GM23248 (cell line): ENCODE measurements around the gene RAB27B. TPM values are rescaled to one million over a fixed set of nuclear protein-coding genes. Genes with fewer than 3 reads are reported as not detected.

Experiments used
- DNase-seq: peaks from one replicate; pipeline ENCODE4 v3.0.0-alpha.2; 2015
- H2AFZ ChIP-seq: fragments of 200-600 bp; sonication (generic); 2 replicates; pipeline ENCODE4 v1.6.1; 2016; ENCODE audit warnings: antibody characterized with exemption
- H3F3A ChIP-seq: fragments of 200-600 bp; sonication (generic); 2 replicates; pipeline ENCODE4 v1.6.1; 2016; ENCODE audit warnings: mild to moderate bottlenecking, antibody characterized with exemption, mixed run types; ENCODE audit not compliant: insufficient read depth
- H3K27ac ChIP-seq: fragments of 200-600 bp; sonication (generic); 2 replicates; pipeline ENCODE4 v1.5.1; 2016; ENCODE audit warnings: mild to moderate bottlenecking
- H3K27me3 ChIP-seq: fragments of 200-600 bp; sonication (generic); replicated peaks from 2 replicates; pipeline ENCODE4 v1.6.1; 2016; ENCODE audit warnings: mild to moderate bottlenecking; ENCODE audit not compliant: insufficient read depth
- H3K36me3 ChIP-seq: fragments of 200-600 bp; sonication (generic); 2 replicates; pipeline ENCODE4 v1.6.1; 2016; ENCODE audit warnings: low read depth, mild to moderate bottlenecking
- H3K4me1 ChIP-seq: fragments of 200-600 bp; sonication (generic); 2 replicates; pipeline ENCODE4 v1.6.1; 2016; ENCODE audit warnings: mild to moderate bottlenecking; ENCODE audit not compliant: insufficient read depth
- H3K4me2 ChIP-seq: fragments of 200-600 bp; sonication (generic); one replicate; pipeline ENCODE4 v1.6.1; 2016; ENCODE audit warnings: mild to moderate bottlenecking; ENCODE audit not compliant: unreplicated experiment
- H3K4me3 ChIP-seq: fragments of 200-600 bp; sonication (generic); 2 replicates; pipeline ENCODE4 v1.5.1; 2016; ENCODE audit warnings: mild to moderate bottlenecking
- H3K79me2 ChIP-seq: fragments of 200-600 bp; sonication (generic); 2 replicates; pipeline ENCODE4 v1.6.1; 2016; ENCODE audit warnings: mild to moderate bottlenecking; ENCODE audit not compliant: insufficient read depth
- H3K9ac ChIP-seq: fragments of 200-600 bp; sonication (generic); 2 replicates; pipeline ENCODE4 v1.6.1; 2016; ENCODE audit warnings: mild to moderate bottlenecking
- H3K9me2 ChIP-seq: fragments of 200-600 bp; sonication (generic); 2 replicates; pipeline ENCODE4 v1.6.1; 2016; ENCODE audit warnings: mixed run types, mild to moderate bottlenecking, moderate library complexity; ENCODE audit not compliant: insufficient read depth
- H3K9me3 ChIP-seq: fragments of 200-600 bp; sonication (generic); one replicate; pipeline ENCODE4 v1.6.1; 2017; ENCODE audit warnings: low read depth
- H4K20me1 ChIP-seq: fragments of 200-600 bp; sonication (generic); 2 replicates; pipeline ENCODE4 v1.6.0; 2016; ENCODE audit not compliant: insufficient read depth
- EZH2 ChIP-seq: fragments of 200-600 bp; sonication (generic); IDR thresholded peaks from 2 replicates; pipeline ENCODE4 v1.6.1; 2018; ENCODE audit warnings: antibody characterized with exemption, mild to moderate bottlenecking; ENCODE audit not compliant: insufficient read depth, poor library complexity, severe bottlenecking
- EZH2phosphoT487 ChIP-seq: fragments of 200-600 bp; sonication (generic); IDR thresholded peaks from 2 replicates; pipeline ENCODE4 v1.6.1; 2018; ENCODE audit warnings: antibody characterized with exemption, moderate library complexity, mild to moderate bottlenecking, low read depth; ENCODE audit not compliant: insufficient read depth
- WGBS, 2 experiments: methylation state at CpG; one replicate each; pipeline ENCODE4 v1.1.6; 2015 to 2017; ENCODE audit warnings: low lambda C conversion rate in 2 of 2, low coverage in 1 of 2; ENCODE audit errors: missing lambda C conversion rate in 2 of 2; 5-methylcytosine and 5-hydroxymethylcytosine counted together
- in situ Hi-C: fragments of 300-500 bp; cut with MboI; formaldehyde crosslinking; loops from 2 replicates; pipeline ENCODE4 v1.15.0; 2020
- polyA plus RNA-seq: library from polyadenylated mRNA; unstranded; fragments of >200 nt; fragmentation: Nextera tagmentation; extraction: Ambion mirVana; gene quantifications from 2 replicates; pipeline ENCODE4 v1.2.1, GENCODE V29; 2016
- total RNA-seq: library from RNA; depleted of rRNA; stranded (reverse); fragments of >200 nt; shearing (Covaris generic); gene quantifications from 2 replicates; pipeline ENCODE4 v1.2.3, GENCODE V29; 2014

The RAB27B gene
- total and polyA plus RNA-seq, 2 experiments from 2014 or later, result 0.45 to 0.54 TPM

DNA sequence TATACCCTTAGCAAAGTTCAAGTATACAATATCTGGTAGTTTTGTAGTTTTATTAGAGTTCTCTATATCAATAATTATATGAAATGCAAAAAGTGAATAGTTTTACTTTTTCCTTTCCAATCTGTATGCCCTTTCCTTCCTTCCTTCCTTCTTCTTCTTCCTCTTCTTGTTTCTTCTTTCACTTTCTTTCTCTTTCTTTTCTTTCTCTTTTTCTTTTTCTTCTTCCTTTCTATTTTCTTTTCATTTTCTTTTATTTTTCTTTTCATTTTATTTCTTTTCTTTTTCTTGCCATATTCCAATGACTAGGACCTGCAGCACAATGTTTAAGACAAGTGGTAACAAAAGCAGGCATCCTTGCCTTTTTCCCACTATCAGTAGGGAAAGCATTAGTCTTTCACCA, 71.2 kb downstream of the RAB27B start:
- H3K4me2 ChIP-seq, result no peak overlapping the region
- no peaks in the 10 kb centered on the region for H3F3A ChIP-seq
- H3K9me2 ChIP-seq, result no peaks in the 10 kb centered on the region
- H3K27me3 ChIP-seq, result no peaks in the 10 kb centered on the region
- in situ Hi-C loops, result no loop called here
- no peak overlapping the region for H3K27ac ChIP-seq
- H3K4me1 ChIP-seq, result peaks cover 9% of the 10 kb centered on the region; the same call in 1 of the 2 replicates
- no peaks in the 10 kb centered on the region for H3K9me3 ChIP-seq
- H3K36me3 ChIP-seq, result no peaks in the 10 kb centered on the region
- H3K9ac ChIP-seq, result no peak overlapping the region
- no peaks in the 10 kb centered on the region for H4K20me1 ChIP-seq
- TF ChIP-seq EZH2phosphoT487 (no peak), EZH2 (no peak)
- H3K4me3 ChIP-seq, result no peak overlapping the region
- DNase-seq, result no peak
- no peaks in the 10 kb centered on the region for H3K79me2 ChIP-seq
- no peak overlapping the region for H2AFZ ChIP-seq

DNA sequence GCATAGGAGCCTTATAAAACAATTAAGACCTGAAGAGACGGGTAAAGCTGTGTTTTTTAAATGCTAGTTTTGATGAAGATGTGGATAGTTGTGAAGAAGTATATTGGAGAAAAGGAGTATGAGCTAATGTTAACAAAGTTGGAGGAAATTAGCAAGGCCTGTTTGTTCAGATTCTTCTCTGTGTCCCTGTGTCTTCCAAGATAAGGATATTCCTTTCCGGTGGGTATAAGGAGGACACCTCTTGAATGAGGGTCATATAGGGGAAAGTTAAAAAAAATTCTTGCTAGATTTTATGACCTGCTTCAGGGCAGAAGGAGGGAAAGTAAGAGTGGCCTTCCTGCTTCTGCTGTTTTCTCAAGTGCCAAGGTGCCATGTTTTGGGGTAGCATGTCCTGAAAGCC, 72.0 kb downstream of the RAB27B start:
- Histone ChIP-seq H3K9me3 (no peaks in the 10 kb centered on the region), H3K4me1 (peaks cover 9% of the 10 kb centered on the region; the same call in 1 of the 2 replicates), H3K4me3 (no peak overlapping the region), H3K79me2 (no peaks in the 10 kb centered on the region), H3K36me3 (no peaks in the 10 kb centered on the region), H3K27ac (no peak overlapping the region), H3K4me2 (no peak overlapping the region), H3K9me2 (no peaks in the 10 kb centered on the region), H2AFZ (no peak overlapping the region), H3K9ac (no peak overlapping the region), H3F3A (no peaks in the 10 kb centered on the region), H4K20me1 (no peaks in the 10 kb centered on the region), H3K27me3 (no peaks in the 10 kb centered on the region)
- DNase-seq, result no peak
- in situ Hi-C loops, result no loop called here
- 91 to 98% methylated on average over 2 of the region's 2 CpGs for WGBS, 2 experiments
- no peak for TF ChIP-seq EZH2phosphoT487
- TF ChIP-seq EZH2, result no peak

DNA sequence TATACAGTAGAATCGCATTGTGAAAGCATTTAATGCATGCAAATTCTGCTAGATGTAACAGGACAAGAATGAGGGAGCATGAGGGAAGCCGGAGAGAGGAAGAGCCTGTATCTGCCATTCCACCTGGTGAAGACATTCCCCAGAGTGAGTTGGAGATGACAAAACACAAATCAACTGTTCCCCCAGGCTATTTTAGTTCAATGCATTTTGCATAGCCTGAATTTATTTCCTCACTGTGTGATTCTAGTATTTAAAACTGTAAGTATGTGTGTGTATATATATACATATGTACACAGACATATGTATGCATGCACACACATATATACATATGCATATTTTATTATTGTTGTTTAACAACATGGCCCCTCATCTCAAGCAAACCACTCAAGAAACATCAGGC, 76.3 kb downstream of the RAB27B start:
- TF ChIP-seq EZH2phosphoT487 (no peak), EZH2 (no peak)
- Histone ChIP-seq H3F3A (peaks cover 12% of the 10 kb centered on the region; the same call in 1 of the 2 replicates), H3K27me3 (no peaks in the 10 kb centered on the region), H4K20me1 (no peaks in the 10 kb centered on the region), H3K9ac (no peak overlapping the region), H3K27ac (no peak overlapping the region), H3K4me1 (peaks cover 19% of the 10 kb centered on the region; the same call in 1 of the 2 replicates), H2AFZ (no peak overlapping the region), H3K79me2 (no peaks in the 10 kb centered on the region), H3K36me3 (no peaks in the 10 kb centered on the region), H3K9me3 (no peaks in the 10 kb centered on the region), H3K4me3 (no peak overlapping the region), H3K4me2 (no peak overlapping the region), H3K9me2 (no peaks in the 10 kb centered on the region)
- in situ Hi-C loops, result no loop called here
- no peak for DNase-seq
- WGBS, 2 experiments, result 84 to 85% methylated on average over 2 of the region's 2 CpGs

DNA sequence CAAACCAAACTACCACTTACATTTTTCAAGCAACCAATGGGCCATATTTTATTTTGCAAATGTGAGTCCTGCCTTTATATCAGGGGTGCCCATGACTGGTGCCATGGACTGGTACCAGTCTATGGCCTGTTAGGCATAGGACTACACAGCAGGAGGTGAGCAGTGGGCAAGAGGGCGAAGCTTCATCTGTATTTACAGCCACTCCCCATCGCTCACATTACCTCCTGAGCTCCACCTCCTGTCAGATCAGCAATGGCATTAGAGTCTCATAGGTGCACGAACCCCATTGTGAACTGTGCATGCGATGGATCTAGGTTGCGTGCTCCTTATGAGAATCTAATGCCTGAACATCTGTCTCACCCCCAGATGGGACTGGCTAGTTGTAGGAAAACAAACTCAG, 77.4 kb downstream of the RAB27B start:
- in situ Hi-C loops, result no loop called here
- H3K9ac ChIP-seq, result no peak overlapping the region
- H3K4me2 ChIP-seq, result no peak overlapping the region
- no peaks in the 10 kb centered on the region for H3K9me2 ChIP-seq
- no peak overlapping the region for H3K27ac ChIP-seq
- no peak overlapping the region for H3K4me3 ChIP-seq
- no peak overlapping the region for H2AFZ ChIP-seq
- no peaks in the 10 kb centered on the region for H3K79me2 ChIP-seq
- H3F3A ChIP-seq, result peaks cover 12% of the 10 kb centered on the region; the same call in 1 of the 2 replicates
- no peaks in the 10 kb centered on the region for H3K9me3 ChIP-seq
- TF ChIP-seq EZH2phosphoT487, result no peak
- TF ChIP-seq EZH2, result no peak
- no peaks in the 10 kb centered on the region for H3K27me3 ChIP-seq
- WGBS, 2 experiments, result 93 to 94% methylated on average over 5 of the region's 5 CpGs
- H4K20me1 ChIP-seq, result no peaks in the 10 kb centered on the region
- no peaks in the 10 kb centered on the region for H3K36me3 ChIP-seq
- DNase-seq, result no peak
- H3K4me1 ChIP-seq, result peaks cover 19% of the 10 kb centered on the region; the same call in 1 of the 2 replicates
